Measurements from ENCODE around the gene ARL2BP. TPM values are rescaled to one million over a fixed set of nuclear protein-coding genes. Genes with fewer than 3 reads are reported as not detected.

ARL2BP gene
- total RNA-seq, 1 donor from 2014 or later = 62.6 TPM

GRCh38 chr16:57256601-57257395 is 11.7 kb downstream of the ARL2BP start:
- H3K36me3 Mint-ChIP-seq (ENCODE audit: low read depth) = peaks cover 8% of the 10 kb centered on the region
- no peaks in the 10 kb centered on the region for H3K27me3 Mint-ChIP-seq (ENCODE audit: low read depth)
- H3K4me1 Mint-ChIP-seq = peaks cover 22% of the 10 kb centered on the region
- no peak overlapping the region for H3K4me3 Mint-ChIP-seq
- no peak for TF ChIP-seq CTCF (conservative IDR thresholded peaks at IDR 0.05)
- no peak overlapping the region for H3K27ac Mint-ChIP-seq (ENCODE audit: unreplicated experiment)
- H3K9me3 Mint-ChIP-seq = peaks cover 5% of the 10 kb centered on the region
- no peak for DNase-seq (ENCODE audit: low read depth, low spot score)

DNA sequence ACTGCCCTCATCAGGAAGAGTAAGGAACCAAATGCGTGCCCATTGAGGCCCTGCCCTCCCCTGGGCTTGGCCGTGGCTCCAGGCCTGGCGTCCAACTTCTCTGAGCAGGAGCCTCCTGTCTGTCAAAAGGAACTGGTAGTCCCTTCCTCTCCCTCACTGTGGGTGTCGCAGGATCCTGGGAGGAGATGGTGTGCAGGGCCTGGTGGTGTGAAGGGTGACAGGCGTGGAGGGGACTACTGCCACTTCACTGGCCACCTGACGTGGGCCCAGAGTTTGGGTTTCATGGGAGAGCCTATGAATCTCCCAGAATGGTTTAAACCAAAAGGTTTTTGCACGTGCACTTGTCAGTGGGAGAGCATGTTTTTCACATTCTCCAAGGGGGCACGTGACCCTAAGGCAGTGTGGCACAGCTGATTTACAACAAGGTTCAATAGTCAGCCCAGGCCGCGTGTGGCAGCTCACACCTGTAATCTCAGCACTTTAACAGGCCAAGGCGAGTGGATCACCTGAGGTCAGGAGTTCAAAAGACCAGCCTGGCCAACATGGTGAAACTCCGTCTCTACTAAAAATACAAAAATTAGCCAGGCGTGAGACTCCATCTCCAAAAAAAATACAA is 12.5 kb downstream of the ARL2BP start:
- Mint-ChIP-seq H3K4me3 (no peak overlapping the region), H3K27ac (ENCODE audit: unreplicated experiment) (no peak overlapping the region), H3K9me3 (peaks cover under 1% of the 10 kb centered on the region), H3K27me3 (ENCODE audit: low read depth) (no peaks in the 10 kb centered on the region), H3K36me3 (ENCODE audit: low read depth) (peaks cover under 1% of the 10 kb centered on the region), H3K4me1 (peaks cover 23% of the 10 kb centered on the region)
- no peak for TF ChIP-seq CTCF (conservative IDR thresholded peaks at IDR 0.05)
- no peak for DNase-seq (ENCODE audit: low read depth, low spot score)

- no peaks in the 10 kb centered on the region for H3K27me3 Mint-ChIP-seq (ENCODE audit: low read depth)
- TF ChIP-seq CTCF (conservative IDR thresholded peaks at IDR 0.05) = no peak
- H3K4me3 Mint-ChIP-seq = peak overlapping the region; percentile 27
- H3K4me1 Mint-ChIP-seq = peaks cover 31% of the 10 kb centered on the region
- H3K36me3 Mint-ChIP-seq (ENCODE audit: low read depth) = no peaks in the 10 kb centered on the region
- no peaks in the 10 kb centered on the region for H3K9me3 Mint-ChIP-seq
- no peak for DNase-seq (ENCODE audit: low read depth, low spot score)
- H3K27ac Mint-ChIP-seq (ENCODE audit: unreplicated experiment) = no peak overlapping the region
Observed at GRCh38 chr16:57258226-57258909, 13.3 kb downstream of the ARL2BP start.

DNA sequence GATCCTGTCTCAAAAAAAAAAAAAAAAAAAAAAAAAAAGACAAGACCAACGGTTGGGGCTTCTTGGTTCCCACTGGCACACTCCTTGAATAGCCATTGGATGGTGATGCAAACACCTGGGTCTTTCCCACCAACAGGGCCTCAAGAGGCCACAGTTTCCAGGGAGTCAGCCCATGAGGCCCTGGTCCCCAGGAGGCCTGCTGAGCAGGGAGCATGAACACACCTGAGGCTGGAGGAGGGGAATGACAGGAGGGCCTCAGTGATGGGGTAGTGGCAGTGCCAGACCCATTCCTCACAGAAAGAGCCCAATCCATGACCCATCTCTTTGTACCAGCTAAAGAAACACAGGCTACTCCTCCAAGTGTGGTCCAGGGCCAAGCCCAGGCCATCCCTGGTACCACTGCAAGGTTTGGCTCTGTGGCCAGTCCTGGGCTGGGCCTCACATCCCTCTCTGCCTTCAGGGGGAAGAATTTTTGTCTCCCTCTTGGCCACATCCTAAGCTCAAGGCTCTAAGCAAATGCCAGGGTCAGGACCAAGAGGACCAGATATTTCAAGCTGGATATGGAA is 13.9 kb downstream of the ARL2BP start:
- H3K4me1 Mint-ChIP-seq = peaks cover 31% of the 10 kb centered on the region
- no peak for TF ChIP-seq CTCF (conservative IDR thresholded peaks at IDR 0.05)
- no peaks in the 10 kb centered on the region for H3K9me3 Mint-ChIP-seq
- no peaks in the 10 kb centered on the region for H3K27me3 Mint-ChIP-seq (ENCODE audit: low read depth)
- no peak overlapping the region for H3K27ac Mint-ChIP-seq (ENCODE audit: unreplicated experiment)
- H3K4me3 Mint-ChIP-seq = no peak overlapping the region
- no peaks in the 10 kb centered on the region for H3K36me3 Mint-ChIP-seq (ENCODE audit: low read depth)
- no peak for DNase-seq (ENCODE audit: low read depth, low spot score)

DNA sequence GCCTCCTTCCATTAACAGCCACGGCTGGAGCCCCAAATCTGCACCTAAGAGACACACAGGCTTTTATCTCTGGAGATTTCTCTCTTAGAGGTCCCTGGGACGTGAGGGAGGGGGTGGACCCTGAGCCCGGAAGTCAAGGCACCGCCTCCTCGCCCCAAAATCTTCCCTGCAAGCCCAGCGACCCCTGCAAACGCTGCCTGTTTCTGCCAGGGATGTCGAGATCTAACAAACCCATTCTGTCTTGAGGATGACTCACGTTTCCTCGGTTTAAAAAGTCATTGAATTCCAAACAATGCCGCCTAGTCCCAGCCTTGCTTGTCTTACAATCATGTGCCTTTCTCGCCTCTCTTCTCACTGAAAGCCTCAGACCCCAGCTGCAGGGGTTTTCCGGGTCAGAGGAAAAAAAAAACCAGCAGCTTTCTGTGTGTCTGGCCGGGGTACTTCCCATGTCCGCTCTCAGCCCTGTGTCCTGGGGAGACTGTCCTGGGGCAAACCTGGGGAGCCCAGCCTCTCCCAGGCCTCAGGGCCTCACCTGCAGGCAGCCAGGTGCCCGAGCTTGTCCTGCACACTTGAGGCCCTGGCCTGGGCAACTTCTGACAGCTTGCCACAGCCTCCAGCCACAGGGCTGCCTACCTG is 15.4 kb downstream of the ARL2BP start:
- no peak for TF ChIP-seq CTCF (conservative IDR thresholded peaks at IDR 0.05)
- Mint-ChIP-seq H3K27me3 (ENCODE audit: low read depth) (no peaks in the 10 kb centered on the region), H3K9me3 (no peaks in the 10 kb centered on the region), H3K27ac (ENCODE audit: unreplicated experiment) (peak overlapping the region; percentile 97), H3K36me3 (ENCODE audit: low read depth) (no peaks in the 10 kb centered on the region), H3K4me1 (peaks cover 33% of the 10 kb centered on the region), H3K4me3 (peak overlapping the region; percentile 79)
- DNase-seq (ENCODE audit: low read depth, low spot score) = peak; percentile 33

Data from neural crest cell (in vitro differentiated cells).